Esophagus (tissue), 2 donors: ENCODE data around the gene EIF4A3. TPM values are rescaled to one million over a fixed set of nuclear protein-coding genes. Genes with fewer than 3 reads are reported as not detected.
"Not testable (repeated sequence)": the region's sequence is repeated elsewhere in the genome, so short reads cannot be mapped to it uniquely, and the experiment has no call there.

Source experiments
- H3K27ac ChIP-seq, 2 donors: one replicate each; pipeline ENCODE4 v1.5.1; 2013; ENCODE audit warnings: low read depth in 2 of 2, mild to moderate bottlenecking in 2 of 2, inconsistent platforms in 1 of 2, low read length in 1 of 2, moderate library complexity in 1 of 2
- H3K27me3 ChIP-seq, 2 donors: one replicate each; pipeline ENCODE4 v1.6.1; 2013; ENCODE audit warnings: low read length in 2 of 2, control low read depth in 1 of 2, mild to moderate bottlenecking in 1 of 2; ENCODE audit not compliant: insufficient read depth in 2 of 2, control insufficient read depth in 1 of 2
- H3K36me3 ChIP-seq, 2 donors: one replicate each; pipeline ENCODE4 v1.6.1; 2013; ENCODE audit warnings: low read length in 1 of 2; ENCODE audit not compliant: control insufficient read depth in 2 of 2, insufficient read depth in 2 of 2
- H3K4me1 ChIP-seq, 2 donors: one replicate each; pipeline ENCODE4 v1.6.1; 2013; ENCODE audit warnings: low read length in 1 of 2; ENCODE audit not compliant: control insufficient read depth in 2 of 2, insufficient read depth in 2 of 2
- H3K4me3 ChIP-seq, 2 donors: one replicate each; pipeline ENCODE4 v1.5.1; 2013; ENCODE audit warnings: low read length in 2 of 2, mild to moderate bottlenecking in 2 of 2, low read depth in 1 of 2, moderate library complexity in 1 of 2
- H3K9me3 ChIP-seq, 2 donors: one replicate each; pipeline ENCODE4 v1.6.1; 2013; ENCODE audit warnings: mild to moderate bottlenecking in 2 of 2, low read depth in 1 of 2, low read length in 1 of 2, moderate library complexity in 1 of 2; ENCODE audit not compliant: control insufficient read depth in 2 of 2, insufficient read depth in 1 of 2
- WGBS, 2 donors: extraction: QIAGEN DNeasy Blood & Tissue Kit; methylation state at CpG; one replicate each; pipeline ENCODE4 v1.1.7; 2013; 5-methylcytosine and 5-hydroxymethylcytosine counted together
- polyA plus RNA-seq, 2 donors: library from polyadenylated mRNA; stranded (reverse); fragments of 200-250 nt; gene quantifications; one replicate each; pipeline ENCODE4 v1.2.3, GENCODE V29; 2013
- donor health status: healthy with polysubstance abuse.
- donor health status: Bipolar disorder and iron deficiency.

Gene EIF4A3
- polyA plus RNA-seq, 2 donors = 40.5 to 102 TPM

- H3K27me3 ChIP-seq = no peaks in the 10 kb centered on the region
- no peak overlapping the region for H3K27ac ChIP-seq
- peaks cover 1 to 16% of the 10 kb centered on the region in 2 donors for H3K4me1 ChIP-seq
- H3K4me3 ChIP-seq = no peak overlapping the region
- 85 to 89% methylated on average over 27 of the region's 27 CpGs for WGBS, 2 donors
- no peaks in the 10 kb centered on the region for H3K9me3 ChIP-seq
- no peaks in the 10 kb centered on the region for H3K36me3 ChIP-seq
Measured at GRCh38 chr17:80099291-80100034, 47.5 kb downstream of the EIF4A3 start.

- H3K4me3 ChIP-seq = no peak overlapping the region
- H3K9me3 ChIP-seq = no peaks in the 10 kb centered on the region
- no peaks in the 10 kb centered on the region for H3K27me3 ChIP-seq
- 91 to 92% methylated on average over 23 of the region's 23 CpGs for WGBS, 2 donors
- no peak overlapping the region for H3K27ac ChIP-seq
- H3K4me1 ChIP-seq = peaks cover 0 to 11% of the 10 kb centered on the region in 2 donors
- no peaks in the 10 kb centered on the region for H3K36me3 ChIP-seq
Measured at GRCh38 chr17:80097844-80098691, 48.9 kb downstream of the EIF4A3 start.

- Histone ChIP-seq H3K9me3 (no peaks in the 10 kb centered on the region), H3K4me3 (no peak overlapping the region), H3K27ac (no peak overlapping the region), H3K27me3 (no peaks in the 10 kb centered on the region), H3K36me3 (no peaks in the 10 kb centered on the region), H3K4me1 (peaks cover 0 to 5% of the 10 kb centered on the region in 2 donors)
- WGBS, 2 donors = 87 to 88% methylated on average over 17 of the region's 17 CpGs
Measured at GRCh38 chr17:80097127-80097621, 49.8 kb downstream of the EIF4A3 start.

GRCh38 chr17:80096561-80097021, 50.3 kb downstream of the EIF4A3 start:
- WGBS, 2 donors = 65 to 72% methylated on average over 12 of the region's 12 CpGs
- no peak overlapping the region for H3K4me3 ChIP-seq
- no peaks in the 10 kb centered on the region for H3K36me3 ChIP-seq
- H3K27ac ChIP-seq = no peak overlapping the region
- no peaks in the 10 kb centered on the region for H3K27me3 ChIP-seq
- peaks cover 0 to under 1% of the 10 kb centered on the region in 2 donors for H3K4me1 ChIP-seq
- no peaks in the 10 kb centered on the region for H3K9me3 ChIP-seq

GRCh38 chr17:80095844-80096475, 51.0 kb downstream of the EIF4A3 start:
- no peak overlapping the region for H3K4me3 ChIP-seq
- H3K4me1 ChIP-seq = no peaks in the 10 kb centered on the region
- no peaks in the 10 kb centered on the region for H3K27me3 ChIP-seq
- H3K36me3 ChIP-seq = no peaks in the 10 kb centered on the region
- H3K27ac ChIP-seq = no peak overlapping the region
- no peaks in the 10 kb centered on the region for H3K9me3 ChIP-seq
- 88% methylated on average over 16 of the region's 16 CpGs for WGBS, 2 donors

GRCh38 chr17:80095038-80095843, 51.7 kb downstream of the EIF4A3 start:
- Histone ChIP-seq H3K27me3 (no peaks in the 10 kb centered on the region), H3K36me3 (no peaks in the 10 kb centered on the region), H3K27ac (no peak overlapping the region), H3K4me3 (no peak overlapping the region), H3K4me1 (no peaks in the 10 kb centered on the region), H3K9me3 (no peaks in the 10 kb centered on the region)
- WGBS, 2 donors = 88 to 90% methylated on average over 37 of the region's 37 CpGs

GRCh38 chr17:80092959-80093358, 54.0 kb downstream of the EIF4A3 start:
- no peaks in the 10 kb centered on the region for H3K4me1 ChIP-seq
- 65 to 73% methylated on average over 8 of the region's 8 CpGs for WGBS, 2 donors

GRCh38 chr17:80091376-80091775, 55.6 kb downstream of the EIF4A3 start:
- Histone ChIP-seq H3K36me3 (no peaks in the 10 kb centered on the region), H3K4me3 (no peak overlapping the region), H3K9me3 (no peaks in the 10 kb centered on the region), H3K27me3 (no peaks in the 10 kb centered on the region), H3K4me1 (no peaks in the 10 kb centered on the region), H3K27ac (no peak overlapping the region)
- WGBS, 2 donors = 84 to 85% methylated on average over 4 of the region's 4 CpGs

More at GRCh38 chr17:80092959-80093358, 54.0 kb downstream of the EIF4A3 start:
- Histone ChIP-seq H3K27me3 (no peaks in the 10 kb centered on the region), H3K9me3 (no peaks in the 10 kb centered on the region), H3K4me3 (no peak overlapping the region), H3K36me3 (no peaks in the 10 kb centered on the region), H3K27ac (no peak overlapping the region)

GRCh38 chr17:80090164-80090563, 56.8 kb downstream of the EIF4A3 start:
- not testable (repeated sequence) for H3K9me3 ChIP-seq, H3K36me3 ChIP-seq, H3K27ac ChIP-seq, H3K27me3 ChIP-seq, H3K4me1 ChIP-seq, H3K4me3 ChIP-seq
- WGBS, 2 donors = 92 to 95% methylated on average over 43 to 44 of the region's 44 CpGs
